Measurements from ENCODE around the gene MADCAM1. TPM values are rescaled to one million over a fixed set of nuclear protein-coding genes. Genes with fewer than 3 reads are reported as not detected.
A peak's percentile ranks its signal among the peaks of the same experiment; 100 is the strongest.

MADCAM1 gene
- total and polyA plus RNA-seq, 2 donors (not counting 1 experiment from before 2014, with no cell fraction given) = 0.70 to 2.5 TPM

DNA sequence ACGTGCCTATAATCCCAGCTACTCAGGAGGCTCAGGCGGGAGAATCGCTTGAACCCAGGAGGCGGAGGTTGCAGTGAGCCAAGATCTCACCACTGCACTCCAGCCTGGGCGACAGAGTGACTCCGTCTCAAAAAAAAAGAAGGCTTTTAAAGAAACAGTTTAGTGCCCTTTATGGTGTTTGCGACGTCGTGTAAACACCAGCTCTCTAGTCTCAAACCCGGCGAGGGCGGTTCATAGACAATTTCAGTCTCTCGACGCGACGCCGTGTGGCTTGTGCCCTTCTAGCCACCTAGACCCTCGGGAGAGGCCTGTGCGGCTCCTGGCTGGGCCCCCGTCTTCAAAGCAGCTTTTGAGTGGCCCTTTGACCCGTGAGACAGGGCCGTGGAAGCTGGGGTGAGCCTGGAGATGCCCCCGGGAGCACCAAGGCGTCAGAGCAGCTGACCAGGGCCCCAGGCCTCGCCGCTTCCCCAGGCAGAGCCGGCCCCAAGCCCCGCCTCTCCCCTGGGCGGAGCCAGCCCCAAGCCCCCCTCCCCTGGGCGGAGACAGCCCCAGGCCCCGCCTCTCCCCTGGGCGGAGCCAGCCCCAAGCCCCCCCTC is 5.0 kb upstream of the MADCAM1 start:
- peaks cover 5 to 20% of the 10 kb centered on the region in 2 donors for H3K4me1 ChIP-seq (ENCODE audit: control insufficient read depth in 2 of 2, insufficient read depth in 2 of 2, low read length in 2 of 2)
- no peak overlapping the region for H3K27ac ChIP-seq (ENCODE audit: low read length in 2 of 2)
- DNase-seq (no peak), ATAC-seq (ENCODE audit: low read depth) (no peak)
- no peaks in the 10 kb centered on the region for H3K79me2 ChIP-seq (ENCODE audit: control insufficient read depth, insufficient read depth, low read length)
- H4K20me1 ChIP-seq (ENCODE audit: control insufficient read depth, insufficient read depth, low read length, poor library complexity, severe bottlenecking) = no peaks in the 10 kb centered on the region
- no peak overlapping the region for H2AFZ ChIP-seq (ENCODE audit: insufficient read depth, low read depth, low read length, poor library complexity, severe bottlenecking)
- TF ChIP-seq, protein P1, sequence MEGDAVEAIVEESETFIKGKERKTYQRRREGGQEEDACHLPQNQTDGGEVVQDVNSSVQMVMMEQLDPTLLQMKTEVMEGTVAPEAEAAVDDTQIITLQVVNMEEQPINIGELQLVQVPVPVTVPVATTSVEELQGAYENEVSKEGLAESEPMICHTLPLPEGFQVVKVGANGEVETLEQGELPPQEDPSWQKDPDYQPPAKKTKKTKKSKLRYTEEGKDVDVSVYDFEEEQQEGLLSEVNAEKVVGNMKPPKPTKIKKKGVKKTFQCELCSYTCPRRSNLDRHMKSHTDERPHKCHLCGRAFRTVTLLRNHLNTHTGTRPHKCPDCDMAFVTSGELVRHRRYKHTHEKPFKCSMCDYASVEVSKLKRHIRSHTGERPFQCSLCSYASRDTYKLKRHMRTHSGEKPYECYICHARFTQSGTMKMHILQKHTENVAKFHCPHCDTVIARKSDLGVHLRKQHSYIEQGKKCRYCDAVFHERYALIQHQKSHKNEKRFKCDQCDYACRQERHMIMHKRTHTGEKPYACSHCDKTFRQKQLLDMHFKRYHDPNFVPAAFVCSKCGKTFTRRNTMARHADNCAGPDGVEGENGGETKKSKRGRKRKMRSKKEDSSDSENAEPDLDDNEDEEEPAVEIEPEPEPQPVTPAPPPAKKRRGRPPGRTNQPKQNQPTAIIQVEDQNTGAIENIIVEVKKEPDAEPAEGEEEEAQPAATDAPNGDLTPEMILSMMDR (IDR thresholded peaks at IDR 0.05) = no peak
- no peak for TF ChIP-seq EZH2 (IDR thresholded peaks at IDR 0.05; ENCODE audit: borderline replicate concordance, insufficient read depth, low read depth, low read length, poor library complexity, severe bottlenecking)
- no peaks in the 10 kb centered on the region for H3K9me3 Mint-ChIP-seq (ENCODE audit: insufficient read depth)
- WGBS (ENCODE audit: insufficient coverage) = 89% methylated on average over 26 of the region's 32 CpGs
- H3K27ac Mint-ChIP-seq = no peak overlapping the region
- H3K9me3 ChIP-seq (ENCODE audit: control extremely low read depth in 1 of 3, control insufficient read depth in 2 of 3, insufficient read depth in 1 of 3, low read length in 2 of 3) = peaks cover 0 to 25% (median 0%) of the 10 kb centered on the region in 3 donors
- H3K27me3 Mint-ChIP-seq = peaks cover 2% of the 10 kb centered on the region
- CTCF ChIA-PET = interaction anchor here (0.7 to 2.2 kb wide), 2 partner anchors 15 to 19 kb away, joined by 4 to 15 read pairs; no protein-coding TSS in a partner anchor
- POLR2A ChIA-PET = no interaction called here
- no peak overlapping the region for H3K4me3 ChIP-seq (ENCODE audit: control extremely low read depth in 1 of 5, extremely low read depth in 1 of 5, insufficient read depth in 1 of 5, low read depth in 2 of 5, low read length in 4 of 5)
- H3K4me1 Mint-ChIP-seq = peaks cover 2% of the 10 kb centered on the region
- intact Hi-C loops (cut with micrococcal nuclease) = no loop called here
- no peak overlapping the region for H3K9ac ChIP-seq (ENCODE audit: low read length)
- H3K4me2 ChIP-seq (replicated peaks; ENCODE audit: low read depth, low read length, poor library complexity, severe bottlenecking) = no peak overlapping the region
- H3K27me3 ChIP-seq (replicated peaks in 1 of 4; ENCODE audit: control extremely low read depth in 1 of 4, control insufficient read depth in 3 of 4, insufficient read depth in 4 of 4, low read length in 3 of 4) = peaks cover 0 to 22% (median 7%) of the 10 kb centered on the region in 4 experiments
- no peak overlapping the region for H3K4me3 Mint-ChIP-seq
- H3K36me3 ChIP-seq (replicated peaks in 1 of 2; ENCODE audit: control extremely low read depth in 1 of 2, control insufficient read depth in 1 of 2, extremely low read depth in 1 of 2, insufficient read depth in 2 of 2, low read length in 1 of 2) = no peaks in the 10 kb centered on the region

DNA sequence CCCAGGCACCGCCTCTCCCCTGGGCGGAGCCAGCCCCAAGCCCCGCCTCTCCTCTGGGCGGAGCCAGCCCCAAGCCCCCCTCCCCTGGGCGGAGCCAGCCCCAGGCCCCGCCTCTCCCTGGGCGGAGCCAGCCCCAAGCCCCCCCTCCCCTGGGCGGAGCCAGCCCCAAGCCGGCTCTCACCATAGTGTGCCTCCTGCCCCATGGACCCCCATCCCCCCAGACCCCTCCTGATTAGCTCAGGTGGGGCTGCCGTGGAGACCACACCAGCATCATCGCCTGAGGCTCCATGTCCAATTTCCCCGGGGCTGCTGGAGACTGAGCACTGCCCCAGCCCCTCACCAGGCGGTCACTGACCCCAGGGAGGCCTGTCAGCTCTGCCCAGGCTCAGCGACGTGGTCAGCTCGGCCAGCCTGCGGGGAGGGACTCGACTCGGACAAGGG is 4.2 kb upstream of the MADCAM1 start:
- no peak overlapping the region for H3K27ac ChIP-seq (ENCODE audit: low read length in 2 of 2)
- no peaks in the 10 kb centered on the region for H3K36me3 ChIP-seq (replicated peaks in 1 of 2; ENCODE audit: control extremely low read depth in 1 of 2, control insufficient read depth in 1 of 2, extremely low read depth in 1 of 2, insufficient read depth in 2 of 2, low read length in 1 of 2)
- DNase-seq (peak; percentile 49), ATAC-seq (ENCODE audit: low read depth) (no peak)
- TF ChIP-seq EZH2 (IDR thresholded peaks at IDR 0.05; ENCODE audit: borderline replicate concordance, insufficient read depth, low read depth, low read length, poor library complexity, severe bottlenecking) = no peak
- TF ChIP-seq, protein P1 (IDR thresholded peaks at IDR 0.05) = no peak
- H2AFZ ChIP-seq (ENCODE audit: insufficient read depth, low read depth, low read length, poor library complexity, severe bottlenecking) = no peak overlapping the region
- peaks cover 0 to 23% (median 0%) of the 10 kb centered on the region in 3 donors for H3K9me3 ChIP-seq (ENCODE audit: control extremely low read depth in 1 of 3, control insufficient read depth in 2 of 3, insufficient read depth in 1 of 3, low read length in 2 of 3)
- no peaks in the 10 kb centered on the region for H3K27me3 Mint-ChIP-seq
- intact Hi-C loops (cut with micrococcal nuclease) = no loop called here
- no peaks in the 10 kb centered on the region for H3K79me2 ChIP-seq (ENCODE audit: control insufficient read depth, insufficient read depth, low read length)
- H4K20me1 ChIP-seq (ENCODE audit: control insufficient read depth, insufficient read depth, low read length, poor library complexity, severe bottlenecking) = no peaks in the 10 kb centered on the region
- H3K9ac ChIP-seq (ENCODE audit: low read length) = no peak overlapping the region
- H3K9me3 Mint-ChIP-seq (ENCODE audit: insufficient read depth) = no peaks in the 10 kb centered on the region
- 83% methylated on average over 3 of the region's 19 CpGs for WGBS (ENCODE audit: insufficient coverage)
- H3K27ac Mint-ChIP-seq = no peak overlapping the region
- peaks cover 2% of the 10 kb centered on the region for H3K4me1 Mint-ChIP-seq
- H3K4me2 ChIP-seq (replicated peaks; ENCODE audit: low read depth, low read length, poor library complexity, severe bottlenecking) = no peak overlapping the region
- peaks cover 0 to 24% (median 8%) of the 10 kb centered on the region in 4 experiments for H3K27me3 ChIP-seq (replicated peaks in 1 of 4; ENCODE audit: control extremely low read depth in 1 of 4, control insufficient read depth in 3 of 4, insufficient read depth in 4 of 4, low read length in 3 of 4)
- CTCF ChIA-PET = interaction anchor here (2.2 kb wide), 1 partner anchor 14 kb away, joined by 15 read pairs; no protein-coding TSS in a partner anchor
- H3K4me3 ChIP-seq (ENCODE audit: control extremely low read depth in 1 of 5, extremely low read depth in 1 of 5, insufficient read depth in 1 of 5, low read depth in 2 of 5, low read length in 4 of 5) = no peak overlapping the region
- H3K4me3 Mint-ChIP-seq = no peak overlapping the region
- H3K4me1 ChIP-seq (ENCODE audit: control insufficient read depth in 2 of 2, insufficient read depth in 2 of 2, low read length in 2 of 2) = peaks cover 6 to 20% of the 10 kb centered on the region in 2 donors
- POLR2A ChIA-PET = no interaction called here

Measured in B cell (primary cell).